Gastrocnemius medialis (tissue), 4 donors: ENCODE results near the gene ZNF227. TPM values are rescaled to one million over a fixed set of nuclear protein-coding genes. Genes with fewer than 3 reads are reported as not detected.
"Not testable (repeated sequence)": the region's sequence is repeated elsewhere in the genome, so short reads cannot be mapped to it uniquely, and the experiment has no call there.

ENCODE experiments used
- ATAC-seq, 2 donors: fragments of 150-250 bp; one replicate each; pipeline ENCODE4 v1.9.1; 2016
- DNase-seq, 2 donors: peaks; one replicate each; pipeline ENCODE4 v3.0.0-alpha.2; 2019
- H3K27ac ChIP-seq, 4 donors: fragments of 200-600 bp; sonication (generic); 1 replicate in 1 of 4; 2 replicates in 3 of 4; pipeline ENCODE4 v1.5.1; 2016 to 2018; ENCODE audit warnings: mild to moderate bottlenecking in 2 of 4, moderate library complexity in 1 of 4
- H3K27me3 ChIP-seq, 3 donors: fragments of 200-600 bp; sonication (generic) in 2 of 3; 1 replicate in 1 of 3; 2 replicates in 2 of 3; pipeline versions ENCODE4 v1.5.1 to v1.6.0; 2016 to 2019; ENCODE audit warnings: mild to moderate bottlenecking in 1 of 3, moderate library complexity in 1 of 3
- H3K36me3 ChIP-seq, 2 donors: fragments of 200-600 bp; sonication (generic) in 1 of 2; one replicate each; pipeline ENCODE4 v1.5.1; 2017 to 2018
- H3K4me1 ChIP-seq, 2 donors: fragments of 200-600 bp; sonication (generic) in 1 of 2; one replicate each; pipeline ENCODE4 v1.5.1; 2016 to 2017; ENCODE audit warnings: mild to moderate bottlenecking in 2 of 2
- H3K4me3 ChIP-seq, 4 donors: fragments of 200-600 bp; sonication (generic) in 3 of 4; 1 replicate in 1 of 4; 2 replicates in 3 of 4; pipeline ENCODE4 v1.5.1; 2016 to 2019; ENCODE audit warnings: mild to moderate bottlenecking in 2 of 4
- H3K9me3 ChIP-seq, 3 donors: fragments of 200-600 bp; sonication (generic) in 2 of 3; 1 replicate in 1 of 3; 2 replicates in 2 of 3; pipeline ENCODE4 v1.5.1; 2016 to 2019
- POLR2A ChIP-seq, 2 donors: fragments of 450-650 bp; IDR thresholded peaks; one replicate each; pipeline ENCODE4 v1.6.1; 2017; ENCODE audit warnings: antibody characterized with exemption in 2 of 2, mild to moderate bottlenecking in 2 of 2, moderate library complexity in 2 of 2
- in situ Hi-C, 4 donors: fragments of 200-750 bp; cut with MboI; loops; one replicate each; pipeline versions ENCODE4 v1.15.0 to v1.8.0; 2017; ENCODE audit warnings: low sequenced_read_pairs in 4 of 4
- intact Hi-C: fragments of 100-400 bp; cut with DNase I; formaldehyde crosslinking; loops from one replicate; pipeline ENCODE4 v1.15.1; 2023; ENCODE audit warnings: low total_unique reads
- total RNA-seq, 4 donors: library from RNA; depleted of rRNA; stranded (reverse); fragments of >200 nt; gene quantifications; one replicate each; pipeline versions ENCODE4 v1.1.0 to v1.2.3, GENCODE V29; 2016
- TF ChIP-seq, protein P1 (sequence below), 5 experiments: fragments of 450-650 bp in 3 of 5; fragments of 200-600 bp in 2 of 5; sonication (generic) in 2 of 5; IDR thresholded peaks in 4 of 5; conservative IDR thresholded peaks in 1 of 5; 1 replicate in 4 of 5; 2 replicates in 1 of 5; pipeline ENCODE4 v1.5.1; 2016 to 2019; ENCODE audit warnings: antibody characterized with exemption in 5 of 5, mild to moderate bottlenecking in 3 of 5, moderate library complexity in 3 of 5

The ZNF227 gene
- total RNA-seq, 4 donors from 2014 or later: 6.8 to 17.7 (median 8.3) TPM

DNA sequence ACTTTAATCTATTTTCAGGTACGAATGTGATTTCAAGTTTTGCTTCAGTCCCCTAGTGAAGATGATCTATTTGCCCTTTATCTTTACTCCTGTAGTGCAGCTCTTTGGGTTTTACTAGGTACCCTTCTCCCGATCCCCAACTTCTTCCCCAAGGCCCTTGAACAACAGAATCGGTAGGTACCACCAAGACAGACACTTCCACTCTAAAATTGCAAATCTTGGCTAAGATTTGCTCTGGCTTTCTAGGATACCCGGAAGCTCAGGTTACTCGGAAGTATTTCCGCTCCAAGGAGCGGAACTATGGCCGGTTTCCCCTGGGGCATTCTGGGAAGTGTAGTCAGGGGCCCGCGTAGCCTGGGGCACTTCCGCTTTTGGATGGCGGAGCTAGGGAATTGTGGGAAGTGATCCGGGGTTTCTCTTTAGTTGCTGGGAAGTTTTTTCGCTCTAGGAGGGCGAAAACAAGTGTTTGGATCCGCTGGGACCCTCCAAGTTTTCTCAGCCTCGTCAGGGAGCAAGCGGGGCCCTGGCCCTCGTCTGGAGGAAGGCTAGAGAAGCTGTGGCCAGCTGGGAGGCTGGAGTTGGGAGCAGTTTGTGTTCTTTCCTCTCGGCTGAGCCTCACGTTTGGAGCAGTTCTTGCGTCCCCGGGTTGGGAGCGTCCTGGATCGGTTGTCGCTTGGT is 5.1 kb upstream of the ZNF227 start:
- peak; percentile 75 to 84 for DNase-seq
- Histone ChIP-seq H3K9me3 (peaks cover 0 to 20% (median 0%) of the 10 kb centered on the region in 3 donors), H3K36me3 (no peaks in the 10 kb centered on the region), H3K4me3 (peak overlapping the region; percentile 58 to 88 (median 78)), H3K27ac (peak overlapping the region; percentile 79 to 87 (median 82)), H3K4me1 (peaks cover 4 to 7% of the 10 kb centered on the region in 2 donors), H3K27me3 (no peaks in the 10 kb centered on the region)
- intact Hi-C loops (loop anchor here (1.0 to 5.0 kb wide), 5 partner anchors 42 to 293 kb away; partner anchors contain the start of genes ZNF155, ZNF180, ZNF221 and ZNF226), in situ Hi-C loops (no loop called here)
- ATAC-seq: peak; percentile 91 to 92
- TF ChIP-seq, protein P1, sequence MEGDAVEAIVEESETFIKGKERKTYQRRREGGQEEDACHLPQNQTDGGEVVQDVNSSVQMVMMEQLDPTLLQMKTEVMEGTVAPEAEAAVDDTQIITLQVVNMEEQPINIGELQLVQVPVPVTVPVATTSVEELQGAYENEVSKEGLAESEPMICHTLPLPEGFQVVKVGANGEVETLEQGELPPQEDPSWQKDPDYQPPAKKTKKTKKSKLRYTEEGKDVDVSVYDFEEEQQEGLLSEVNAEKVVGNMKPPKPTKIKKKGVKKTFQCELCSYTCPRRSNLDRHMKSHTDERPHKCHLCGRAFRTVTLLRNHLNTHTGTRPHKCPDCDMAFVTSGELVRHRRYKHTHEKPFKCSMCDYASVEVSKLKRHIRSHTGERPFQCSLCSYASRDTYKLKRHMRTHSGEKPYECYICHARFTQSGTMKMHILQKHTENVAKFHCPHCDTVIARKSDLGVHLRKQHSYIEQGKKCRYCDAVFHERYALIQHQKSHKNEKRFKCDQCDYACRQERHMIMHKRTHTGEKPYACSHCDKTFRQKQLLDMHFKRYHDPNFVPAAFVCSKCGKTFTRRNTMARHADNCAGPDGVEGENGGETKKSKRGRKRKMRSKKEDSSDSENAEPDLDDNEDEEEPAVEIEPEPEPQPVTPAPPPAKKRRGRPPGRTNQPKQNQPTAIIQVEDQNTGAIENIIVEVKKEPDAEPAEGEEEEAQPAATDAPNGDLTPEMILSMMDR (IDR thresholded peaks at IDR 0.05 in 4 of 5, conservative IDR thresholded peaks at IDR 0.05 in 1 of 5): no peak
- peak in 1 of 2 donors; percentile 28 for TF ChIP-seq POLR2A (IDR thresholded peaks at IDR 0.05)

DNA sequence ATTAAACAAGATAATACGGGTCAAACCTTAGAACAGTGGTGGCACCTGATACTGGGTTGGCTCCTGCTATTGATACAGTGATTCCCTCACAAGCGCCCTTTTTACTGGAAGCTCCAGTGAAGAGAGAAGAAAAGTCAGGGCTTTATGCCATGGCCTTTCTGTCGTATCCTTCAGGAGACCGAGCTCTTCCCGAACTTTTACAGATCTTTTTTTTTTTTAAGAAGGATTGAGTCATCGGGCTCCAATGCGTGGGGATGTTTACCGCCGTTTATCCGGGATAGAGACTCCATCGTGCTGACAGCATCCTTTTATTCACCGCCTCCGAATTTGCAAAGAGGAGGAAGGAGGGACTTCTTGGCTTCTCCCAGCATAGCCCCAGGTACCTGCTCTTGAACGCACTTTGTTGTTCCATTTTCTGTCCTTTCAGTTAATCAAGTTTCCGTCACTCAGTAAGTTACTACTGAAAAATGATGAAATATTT is 574 bp downstream of the ZNF227 start:
- DNase-seq: no peak
- Histone ChIP-seq H3K27ac (peak overlapping the region; percentile 87 to 91 (median 90)), H3K9me3 (peaks cover 0 to 5% (median 0%) of the 10 kb centered on the region in 3 donors), H3K36me3 (peaks cover 1 to 34% of the 10 kb centered on the region in 2 donors), H3K4me1 (peaks cover 11 to 16% of the 10 kb centered on the region in 2 donors), H3K4me3 (peak overlapping the region; percentile 70 to 98 (median 81)), H3K27me3 (no peaks in the 10 kb centered on the region)
- TF ChIP-seq, protein P1 (IDR thresholded peaks at IDR 0.05 in 4 of 5, conservative IDR thresholded peaks at IDR 0.05 in 1 of 5): no peak
- TF ChIP-seq POLR2A (IDR thresholded peaks at IDR 0.05): no peak
- intact Hi-C loops (loop anchor here (1.0 to 5.0 kb wide), 12 partner anchors 48 to 386 kb away; partner anchors contain the start of genes ZNF112, ZNF180, ZNF221 and ZNF223), in situ Hi-C loops (loop anchor here in 2 of 4 donors (5.0 to 10.0 kb wide), 4 partner anchors 48 to 211 kb away; partner anchors contain the start of genes ZNF225 (in 2 of the 2), ZNF226 (in 1 of the 2) and ZNF230 (in 1 of the 2))
- ATAC-seq: peak; percentile 10 to 14

DNA sequence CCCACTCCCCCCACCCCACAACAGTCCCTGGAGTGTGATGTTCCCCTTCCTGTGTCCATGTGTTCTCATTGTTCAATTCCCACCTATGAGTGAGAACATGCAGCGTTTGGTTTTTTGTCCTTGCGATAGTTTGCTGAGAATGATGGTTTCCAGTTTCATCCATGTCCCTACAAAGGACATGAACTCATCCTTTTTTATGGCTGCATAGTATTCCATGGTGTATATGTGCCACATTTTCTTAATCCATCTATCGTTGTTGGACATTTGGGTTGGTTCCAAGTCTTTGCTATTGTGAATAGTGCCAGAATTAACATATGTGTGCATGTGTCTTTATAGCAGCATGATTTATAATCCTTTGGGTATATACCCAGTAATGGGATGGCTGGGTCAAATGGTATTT is 7.6 kb downstream of the ZNF227 start:
- ATAC-seq, H3K9me3 ChIP-seq, H3K27ac ChIP-seq, H3K27me3 ChIP-seq, H3K4me3 ChIP-seq, intact Hi-C loops, H3K4me1 ChIP-seq, DNase-seq: not testable (repeated sequence)
- in situ Hi-C loops: loop anchor here in 2 of 4 donors (10.0 kb wide), 2 partner anchors 55 to 105 kb away; partner anchors contain the start of genes ZNF225 (in 1 of the 2) and ZNF226 (in 1 of the 2)
- peaks cover 3 to 43% of the 10 kb centered on the region in 2 donors for H3K36me3 ChIP-seq

DNA sequence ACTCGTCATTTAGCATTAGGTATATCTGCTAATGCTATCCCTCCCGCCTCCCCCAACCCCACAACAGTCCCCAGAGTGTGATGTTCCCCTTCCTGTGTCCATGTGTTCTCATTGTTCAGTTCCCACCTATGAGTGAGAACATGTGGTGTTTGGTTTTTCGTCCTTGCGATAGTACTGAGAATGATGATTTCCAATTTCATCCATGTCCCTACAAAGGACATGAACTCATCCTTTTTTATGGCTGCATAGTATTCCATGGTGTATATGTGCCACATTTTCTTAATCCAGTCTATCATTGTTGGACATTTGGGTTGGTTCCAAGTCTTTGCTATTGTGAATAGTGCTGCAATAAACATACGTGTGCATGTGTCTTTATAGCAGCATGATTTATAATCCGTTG is 8.4 kb downstream of the ZNF227 start:
- H3K9me3 ChIP-seq, H3K27me3 ChIP-seq, H3K27ac ChIP-seq, ATAC-seq, H3K4me1 ChIP-seq, DNase-seq, in situ Hi-C loops, intact Hi-C loops, H3K4me3 ChIP-seq: not testable (repeated sequence)
- H3K36me3 ChIP-seq: peaks cover 3 to 38% of the 10 kb centered on the region in 2 donors

DNA sequence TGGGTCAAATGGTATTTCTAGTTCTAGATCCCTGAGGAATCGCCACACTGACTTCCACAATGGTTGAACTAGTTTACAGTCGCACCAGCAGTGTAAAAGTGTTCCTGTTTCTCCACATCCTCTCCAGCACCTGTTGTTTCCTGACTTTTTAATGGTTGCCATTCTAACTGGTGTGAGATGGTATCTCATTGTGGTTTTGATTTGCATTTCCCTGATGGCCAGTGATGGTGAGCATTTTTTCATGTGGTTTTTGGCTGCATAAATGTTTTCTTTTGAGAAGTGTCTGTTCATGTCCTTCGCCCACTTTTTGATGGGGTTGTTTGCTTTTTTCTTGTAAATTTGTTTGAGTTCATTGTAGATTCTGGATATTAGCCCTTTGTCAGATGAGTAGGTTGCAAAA is 9.0 kb downstream of the ZNF227 start:
- H3K27me3 ChIP-seq, ATAC-seq, H3K4me1 ChIP-seq, intact Hi-C loops, H3K27ac ChIP-seq, H3K4me3 ChIP-seq, in situ Hi-C loops, H3K9me3 ChIP-seq, DNase-seq: not testable (repeated sequence)
- H3K36me3 ChIP-seq: peaks cover 3 to 39% of the 10 kb centered on the region in 2 donors

DNA sequence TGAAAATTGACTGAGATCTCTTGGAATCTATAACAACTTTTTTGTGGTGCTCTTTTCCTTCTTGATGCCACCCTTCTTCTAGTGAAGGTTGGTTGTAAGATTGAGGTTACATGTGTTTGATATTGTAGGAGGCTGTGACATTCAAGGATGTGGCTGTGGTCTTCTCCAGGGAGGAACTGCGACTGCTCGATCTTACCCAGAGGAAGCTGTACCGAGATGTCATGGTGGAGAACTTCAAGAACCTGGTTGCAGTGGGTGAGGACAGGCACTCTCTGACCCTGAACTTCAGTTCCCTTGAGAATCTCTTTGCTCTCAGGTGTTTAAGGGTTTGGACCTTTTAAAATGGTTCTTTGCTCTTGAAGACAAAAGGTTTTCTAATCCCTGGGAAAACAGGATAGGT is 16.0 kb downstream of the ZNF227 start:
- Histone ChIP-seq H3K27me3 (no peaks in the 10 kb centered on the region), H3K27ac (no peak overlapping the region), H3K36me3 (peaks cover 28 to 78% of the 10 kb centered on the region in 2 donors), H3K4me3 (no peak overlapping the region), H3K9me3 (peaks cover 0 to 12% (median 4%) of the 10 kb centered on the region in 3 donors), H3K4me1 (no peaks in the 10 kb centered on the region)
- DNase-seq: no peak
- intact Hi-C loops (no loop called here), in situ Hi-C loops (no loop called here)
- TF ChIP-seq, protein P1 (IDR thresholded peaks at IDR 0.05 in 4 of 5, conservative IDR thresholded peaks at IDR 0.05 in 1 of 5): no peak
- no peak for TF ChIP-seq POLR2A (IDR thresholded peaks at IDR 0.05)
- ATAC-seq: no peak
